Smooth muscle cell (in vitro differentiated cells): ENCODE measurements around the gene CERS6. TPM values are rescaled to one million over a fixed set of nuclear protein-coding genes. Genes with fewer than 3 reads are reported as not detected.

Experiments
- DNase-seq: peaks from one replicate; lab custom pipeline; 2025; ENCODE audit not compliant: unreplicated experiment; lab: John Stamatoyannopoulos, UW
- H2AFZ ChIP-seq: fragments of 200-600 bp; sonication (generic); 2 replicates; pipeline ENCODE4 v1.6.0; 2016; ENCODE audit warnings: antibody characterized with exemption, low read depth, mild to moderate bottlenecking
- H3F3A ChIP-seq: fragments of 200-600 bp; sonication (generic); 2 replicates; pipeline ENCODE4 v1.6.0; 2017; ENCODE audit warnings: antibody characterized with exemption, low read depth
- H3K27ac ChIP-seq: fragments of 200-600 bp; sonication (generic); 2 replicates; pipeline ENCODE4 v1.5.1; 2016; ENCODE audit warnings: low read depth, mild to moderate bottlenecking
- H3K27me3 ChIP-seq: fragments of 200-600 bp; sonication (generic); 2 replicates; pipeline ENCODE4 v1.6.1; 2016; ENCODE audit warnings: low read depth, mild to moderate bottlenecking
- H3K36me3 ChIP-seq: fragments of 200-600 bp; sonication (generic); 2 replicates; pipeline ENCODE4 v1.5.1; 2016; ENCODE audit warnings: low read depth
- H3K4me1 ChIP-seq: fragments of 200-600 bp; sonication (generic); 2 replicates; pipeline ENCODE4 v1.5.1; 2016; ENCODE audit warnings: low read depth
- H3K4me2 ChIP-seq: fragments of 200-600 bp; sonication (generic); 2 replicates; pipeline ENCODE4 v1.6.0; 2016; ENCODE audit warnings: mild to moderate bottlenecking
- H3K4me3 ChIP-seq: fragments of 200-600 bp; sonication (generic); 2 replicates; pipeline ENCODE4 v1.5.1; 2016; ENCODE audit warnings: mild to moderate bottlenecking
- H3K79me2 ChIP-seq: fragments of 200-600 bp; sonication (generic); 2 replicates; pipeline ENCODE4 v1.6.0; 2016; ENCODE audit warnings: low read depth, mild to moderate bottlenecking
- H3K9ac ChIP-seq: fragments of 200-600 bp; sonication (generic); 2 replicates; pipeline ENCODE4 v1.6.0; 2016; ENCODE audit warnings: low read depth
- H3K9me3 ChIP-seq: fragments of 200-600 bp; sonication (generic); replicated peaks from 2 replicates; pipeline ENCODE4 v1.5.1; 2016; ENCODE audit warnings: low read depth
- H4K20me1 ChIP-seq: fragments of 200-600 bp; sonication (generic); 2 replicates; pipeline ENCODE4 v1.6.0; 2016; ENCODE audit warnings: low read depth
- WGBS: methylation state at CpG from one replicate; pipeline ENCODE4 v1.1.7; 2016; ENCODE audit warnings: low lambda C conversion rate; 5-methylcytosine and 5-hydroxymethylcytosine counted together
- polyA plus RNA-seq: library from polyadenylated mRNA; unstranded; fragments of >200 nt; fragmentation: Nextera tagmentation; extraction: Ambion mirVana; gene quantifications from 2 replicates; pipeline ENCODE4 v1.2.1, GENCODE V29; 2016
- total RNA-seq: library from RNA; depleted of rRNA; stranded (reverse); fragments of >200 nt; gene quantifications from 2 replicates; pipeline ENCODE4 v1.2.3, GENCODE V29; 2014
- TF ChIP-seq, protein P1 (sequence below): fragments of 200-600 bp; sonication (generic); IDR thresholded peaks from 2 replicates; pipeline ENCODE4 v1.5.1; 2017; ENCODE audit warnings: borderline replicate concordance, mild to moderate bottlenecking, antibody characterized with exemption; ENCODE audit not compliant: insufficient read depth, poor library complexity, severe bottlenecking

Gene CERS6
- total and polyA plus RNA-seq, 2 experiments from 2014 or later: 9.2 to 26.6 TPM

DNA sequence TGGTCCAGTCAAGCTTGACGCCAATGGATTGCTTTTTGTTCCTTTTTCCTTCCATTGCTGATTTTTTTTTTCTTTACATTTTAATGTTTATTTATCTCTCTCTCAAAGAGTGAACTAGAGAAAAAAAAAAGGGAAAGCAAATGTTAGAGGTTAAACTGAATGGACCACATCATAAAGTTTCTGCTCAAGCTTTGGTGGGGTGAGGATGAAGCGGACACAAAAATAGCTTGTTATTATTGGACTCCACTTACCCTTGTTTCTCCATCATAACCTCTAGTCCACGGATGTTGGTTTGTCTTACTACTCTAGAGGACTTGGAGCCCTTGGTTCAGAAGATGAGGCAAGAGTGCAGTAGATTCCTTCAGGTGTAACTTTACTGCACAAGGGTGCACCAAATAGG lies 27.6 kb upstream of the CERS6 start:
- 98% methylated on average over 3 of the region's 3 CpGs for WGBS
- Histone ChIP-seq H4K20me1 (no peaks in the 10 kb centered on the region), H3K9ac (no peak overlapping the region), H3K36me3 (no peaks in the 10 kb centered on the region), H3K27me3 (no peaks in the 10 kb centered on the region), H2AFZ (no peak overlapping the region), H3K79me2 (no peaks in the 10 kb centered on the region), H3K27ac (no peak overlapping the region), H3F3A (no peaks in the 10 kb centered on the region), H3K4me2 (no peak overlapping the region), H3K4me1 (no peaks in the 10 kb centered on the region), H3K4me3 (no peak overlapping the region), H3K9me3 (no peaks in the 10 kb centered on the region)
- TF ChIP-seq, protein P1, sequence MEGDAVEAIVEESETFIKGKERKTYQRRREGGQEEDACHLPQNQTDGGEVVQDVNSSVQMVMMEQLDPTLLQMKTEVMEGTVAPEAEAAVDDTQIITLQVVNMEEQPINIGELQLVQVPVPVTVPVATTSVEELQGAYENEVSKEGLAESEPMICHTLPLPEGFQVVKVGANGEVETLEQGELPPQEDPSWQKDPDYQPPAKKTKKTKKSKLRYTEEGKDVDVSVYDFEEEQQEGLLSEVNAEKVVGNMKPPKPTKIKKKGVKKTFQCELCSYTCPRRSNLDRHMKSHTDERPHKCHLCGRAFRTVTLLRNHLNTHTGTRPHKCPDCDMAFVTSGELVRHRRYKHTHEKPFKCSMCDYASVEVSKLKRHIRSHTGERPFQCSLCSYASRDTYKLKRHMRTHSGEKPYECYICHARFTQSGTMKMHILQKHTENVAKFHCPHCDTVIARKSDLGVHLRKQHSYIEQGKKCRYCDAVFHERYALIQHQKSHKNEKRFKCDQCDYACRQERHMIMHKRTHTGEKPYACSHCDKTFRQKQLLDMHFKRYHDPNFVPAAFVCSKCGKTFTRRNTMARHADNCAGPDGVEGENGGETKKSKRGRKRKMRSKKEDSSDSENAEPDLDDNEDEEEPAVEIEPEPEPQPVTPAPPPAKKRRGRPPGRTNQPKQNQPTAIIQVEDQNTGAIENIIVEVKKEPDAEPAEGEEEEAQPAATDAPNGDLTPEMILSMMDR: no peak
- DNase-seq: no peak

DNA sequence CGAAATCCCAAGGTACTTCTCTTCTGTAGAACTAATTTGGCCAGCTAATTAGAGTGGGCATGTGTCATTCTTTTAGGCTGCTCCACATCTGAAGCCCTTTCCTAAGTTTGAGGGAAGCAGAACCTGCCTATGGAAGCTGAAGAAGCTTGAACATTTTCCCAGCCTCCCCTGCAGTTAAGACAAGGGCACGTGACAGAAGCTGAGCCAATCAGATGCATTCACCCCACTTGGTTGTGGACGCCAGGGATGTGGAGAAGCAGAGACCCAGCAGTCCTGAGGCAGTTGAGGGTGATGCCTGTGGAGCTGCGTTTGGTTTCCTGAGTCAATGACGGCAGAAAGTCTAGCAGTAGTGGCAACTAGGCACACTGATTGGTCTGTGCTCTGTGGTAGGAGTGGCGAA lies 26.1 kb upstream of the CERS6 start:
- Histone ChIP-seq H3K9me3 (no peaks in the 10 kb centered on the region), H3K4me3 (no peak overlapping the region), H3K4me1 (no peaks in the 10 kb centered on the region), H3K4me2 (no peak overlapping the region), H3F3A (no peaks in the 10 kb centered on the region), H3K27ac (no peak overlapping the region), H3K36me3 (no peaks in the 10 kb centered on the region), H2AFZ (no peak overlapping the region), H4K20me1 (no peaks in the 10 kb centered on the region), H3K27me3 (no peaks in the 10 kb centered on the region), H3K9ac (no peak overlapping the region), H3K79me2 (no peaks in the 10 kb centered on the region)
- WGBS: 93% methylated on average over 6 of the region's 6 CpGs
- DNase-seq: no peak
- TF ChIP-seq, protein P1: no peak

DNA sequence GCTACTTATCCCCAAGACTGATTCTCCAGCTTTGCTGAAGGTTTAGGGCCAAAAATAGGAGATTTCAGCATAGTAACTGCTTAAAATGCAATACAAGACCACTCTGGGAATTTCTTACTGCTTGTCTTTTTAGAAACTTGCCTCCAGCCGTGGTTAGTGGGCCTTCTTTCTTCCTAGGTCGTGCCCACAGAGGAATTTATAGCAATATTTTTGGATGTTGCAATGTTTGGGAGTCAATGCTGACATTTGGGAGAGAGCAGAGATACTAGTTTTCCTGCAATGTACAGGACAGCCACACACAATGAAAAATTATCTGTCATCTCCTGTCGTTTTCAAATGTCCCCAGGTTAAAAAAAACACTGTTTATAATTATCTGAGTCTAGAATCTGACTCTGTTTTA lies 25.6 kb upstream of the CERS6 start:
- 24% methylated on average over 3 of the region's 3 CpGs for WGBS
- no peaks in the 10 kb centered on the region for H4K20me1 ChIP-seq
- H3K27me3 ChIP-seq: no peaks in the 10 kb centered on the region
- DNase-seq: no peak
- no peak overlapping the region for H3K4me3 ChIP-seq
- H3K27ac ChIP-seq: no peak overlapping the region
- no peaks in the 10 kb centered on the region for H3K9me3 ChIP-seq
- no peaks in the 10 kb centered on the region for H3K36me3 ChIP-seq
- H3K4me1 ChIP-seq: no peaks in the 10 kb centered on the region
- H3K79me2 ChIP-seq: no peaks in the 10 kb centered on the region
- H3K9ac ChIP-seq: no peak overlapping the region
- no peaks in the 10 kb centered on the region for H3F3A ChIP-seq
- no peak overlapping the region for H3K4me2 ChIP-seq
- TF ChIP-seq, protein P1: no peak
- no peak overlapping the region for H2AFZ ChIP-seq

DNA sequence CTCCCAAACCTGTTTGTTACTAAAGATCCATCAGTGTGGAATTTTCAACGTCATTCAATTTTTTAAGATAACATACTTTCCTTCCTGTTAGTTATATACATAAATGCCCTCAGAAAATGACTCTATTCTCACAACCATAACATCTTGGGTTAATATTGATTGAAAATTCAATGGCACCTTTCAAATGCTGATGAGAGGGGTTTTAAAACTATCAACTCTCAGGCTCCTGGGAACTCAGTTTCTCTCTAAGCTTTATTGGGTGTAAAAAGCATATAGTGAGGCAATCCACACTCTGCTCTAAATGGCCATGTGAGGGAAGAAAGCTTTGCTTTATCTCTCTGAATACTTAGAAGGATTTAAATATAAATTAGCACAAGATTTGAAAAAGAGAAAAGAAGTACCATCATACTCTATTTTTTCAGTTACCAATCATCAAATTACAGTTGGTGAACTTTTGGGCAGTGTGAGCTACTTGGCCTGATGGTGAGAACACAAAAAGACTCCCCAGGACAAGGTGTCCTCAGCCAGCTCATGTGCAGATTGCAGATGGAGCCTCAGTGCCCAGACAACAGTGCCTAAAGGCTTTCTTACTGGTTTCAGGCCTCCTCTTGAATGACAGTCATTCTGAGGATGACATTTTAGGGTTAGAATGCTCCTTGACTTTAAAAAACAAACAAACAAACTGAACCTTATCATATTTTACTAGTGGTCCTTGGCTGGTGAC lies 24.6 kb upstream of the CERS6 start:
- Histone ChIP-seq H3K4me1 (no peaks in the 10 kb centered on the region), H3K9ac (no peak overlapping the region), H3K79me2 (no peaks in the 10 kb centered on the region), H2AFZ (no peak overlapping the region), H3K36me3 (no peaks in the 10 kb centered on the region), H3K4me2 (no peak overlapping the region), H3K4me3 (no peak overlapping the region), H3K9me3 (no peaks in the 10 kb centered on the region), H3F3A (no peaks in the 10 kb centered on the region), H4K20me1 (no peaks in the 10 kb centered on the region), H3K27ac (no peak overlapping the region), H3K27me3 (no peaks in the 10 kb centered on the region)
- DNase-seq: no peak
- 61% methylated on average over 1 of the region's 1 CpG for WGBS
- TF ChIP-seq, protein P1: no peak
